ENCODE data around the gene PRRC2A.

GRCh38 chr6:31574106-31575061 is 46.1 kb upstream of the PRRC2A start:
- TF ChIP-seq CTCF (IDR thresholded peaks at IDR 0.05), result no peak
- no peak for TF ChIP-seq POLR2A (IDR thresholded peaks at IDR 0.05)

All from lower leg skin (tissue), 3 donors.